GM18873 (cell line): ENCODE results near the gene ZNF503.
"Not testable (repeated sequence)": the region's sequence is repeated elsewhere in the genome, so short reads cannot be mapped to it uniquely, and the experiment has no call there.

Experiments
- ATAC-seq: cut with Tn5 transposase; IDR thresholded peaks from one replicate; pipeline ENCODE4 v1.9.1; 2021; ENCODE audit warnings: mild to moderate bottlenecking, moderate library complexity, moderate number of reproducible peaks; ENCODE audit not compliant: unreplicated experiment, low FRiP score

The ZNF503 gene

GRCh38 chr10:75396631-75397495 lies 4.7 kb downstream of the ZNF503 start:
- ATAC-seq: no peak

- no peak for ATAC-seq
Observed at GRCh38 chr10:75395932-75396630, 5.5 kb downstream of the ZNF503 start.

- ATAC-seq: no peak
Observed at GRCh38 chr10:75395066-75395931, 6.3 kb downstream of the ZNF503 start.

DNA sequence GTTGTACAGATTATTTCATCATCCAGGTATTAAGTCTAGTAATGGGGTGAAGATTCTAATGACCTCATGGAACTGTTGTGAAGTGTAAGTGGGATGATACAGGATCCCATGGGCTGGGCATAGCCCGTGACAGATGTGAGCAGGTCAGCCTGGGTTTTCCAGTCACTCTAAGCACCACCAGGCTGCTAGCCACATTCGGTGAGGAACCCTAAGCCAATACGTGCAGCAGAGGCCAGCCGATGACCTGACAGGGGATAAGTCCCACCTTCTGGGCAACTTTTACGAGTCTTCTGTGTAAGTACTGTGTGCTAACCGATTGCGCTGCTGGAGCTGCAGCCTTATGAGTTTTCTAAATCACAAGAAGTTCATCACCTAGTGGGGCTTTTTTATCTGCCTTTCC lies 7.3 kb downstream of the ZNF503 start:
- no peak for ATAC-seq

- ATAC-seq: no peak
Observed at GRCh38 chr10:75392744-75393143, 8.8 kb downstream of the ZNF503 start.

GRCh38 chr10:75392271-75392670 lies 9.3 kb downstream of the ZNF503 start:
- no peak for ATAC-seq

- no peak for ATAC-seq
Observed at GRCh38 chr10:75390178-75390577, 11.4 kb downstream of the ZNF503 start.

DNA sequence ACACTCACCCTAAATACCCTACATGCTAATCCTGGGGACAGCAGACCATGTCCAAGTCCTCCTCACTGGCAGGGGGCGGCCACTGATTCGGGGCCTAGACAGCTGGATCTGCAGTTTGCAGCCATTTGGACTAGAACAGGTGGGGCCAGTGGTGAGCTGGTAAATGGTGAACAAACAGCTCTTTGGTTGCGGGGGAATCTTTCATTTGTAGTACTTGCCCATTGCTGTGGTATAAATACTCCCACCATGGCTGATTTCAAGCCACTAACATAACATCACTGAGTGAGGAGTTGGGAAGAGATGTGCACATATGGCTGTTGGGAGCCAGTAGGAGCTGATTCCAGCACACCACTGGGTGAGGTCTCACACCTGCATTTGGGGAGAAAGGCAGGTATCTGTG lies 13.5 kb downstream of the ZNF503 start:
- no peak for ATAC-seq

DNA sequence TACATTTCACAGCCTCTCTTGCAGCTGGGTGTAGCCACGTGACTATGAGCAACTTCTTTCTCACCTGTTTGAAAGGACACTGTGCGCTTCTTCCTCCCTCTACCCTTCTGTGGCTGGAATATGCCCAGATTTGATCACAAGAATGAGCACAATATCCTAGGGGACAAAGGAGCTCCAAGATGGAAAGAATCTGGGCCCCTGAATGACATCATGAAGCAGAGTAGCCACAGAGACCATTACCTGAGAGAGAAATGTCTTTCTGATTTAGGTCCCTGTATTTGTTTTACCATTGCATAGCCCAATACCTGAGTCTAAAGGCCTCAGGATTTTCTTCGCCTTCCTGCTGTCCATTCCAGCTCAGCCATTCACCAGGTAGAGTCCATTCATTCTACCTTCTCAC lies 15.4 kb downstream of the ZNF503 start:
- no peak for ATAC-seq

- ATAC-seq: no peak
Observed at GRCh38 chr10:75379817-75380216, 21.7 kb downstream of the ZNF503 start.

GRCh38 chr10:75379212-75379724 lies 22.3 kb downstream of the ZNF503 start:
- no peak for ATAC-seq

DNA sequence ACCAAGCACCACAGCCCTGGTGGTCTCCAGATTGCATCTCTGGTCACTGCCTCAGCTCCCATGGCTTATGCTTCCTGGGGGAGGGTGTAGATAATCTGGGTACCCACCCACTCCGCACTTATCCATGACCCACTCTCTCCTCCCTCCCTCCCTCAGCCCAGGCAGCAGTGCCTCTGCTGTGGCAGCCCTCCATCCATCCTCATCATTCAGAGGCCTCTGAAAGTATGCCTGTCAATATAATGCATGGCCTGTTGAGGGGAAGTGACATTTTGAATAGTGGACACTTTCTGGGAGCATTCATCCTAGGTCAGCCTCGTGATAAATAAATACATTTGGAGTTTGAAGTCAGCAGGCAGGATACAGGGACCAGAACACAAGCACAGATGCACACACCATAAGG lies 23.2 kb downstream of the ZNF503 start:
- ATAC-seq: no peak

DNA sequence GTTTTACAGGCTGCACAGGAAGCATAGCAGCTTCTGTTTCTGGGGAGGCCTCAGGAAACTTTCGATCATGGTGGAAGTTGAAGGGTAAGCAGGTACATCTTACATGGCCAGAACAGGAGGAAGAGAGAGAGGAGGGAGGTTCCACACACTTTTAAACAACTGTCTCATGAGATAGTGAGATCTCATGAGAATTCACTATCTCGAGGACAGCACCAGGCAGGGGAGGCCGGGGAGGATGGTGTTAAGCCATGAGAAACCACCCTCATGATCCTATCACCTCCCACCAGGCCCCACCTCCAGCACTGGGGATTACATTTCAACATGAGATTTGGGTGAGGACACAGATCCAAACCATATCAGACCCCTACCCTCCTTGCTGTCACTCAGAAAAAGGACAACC lies 23.7 kb downstream of the ZNF503 start:
- ATAC-seq: no peak

GRCh38 chr10:75375838-75376237 lies 25.7 kb downstream of the ZNF503 start:
- ATAC-seq: no peak

DNA sequence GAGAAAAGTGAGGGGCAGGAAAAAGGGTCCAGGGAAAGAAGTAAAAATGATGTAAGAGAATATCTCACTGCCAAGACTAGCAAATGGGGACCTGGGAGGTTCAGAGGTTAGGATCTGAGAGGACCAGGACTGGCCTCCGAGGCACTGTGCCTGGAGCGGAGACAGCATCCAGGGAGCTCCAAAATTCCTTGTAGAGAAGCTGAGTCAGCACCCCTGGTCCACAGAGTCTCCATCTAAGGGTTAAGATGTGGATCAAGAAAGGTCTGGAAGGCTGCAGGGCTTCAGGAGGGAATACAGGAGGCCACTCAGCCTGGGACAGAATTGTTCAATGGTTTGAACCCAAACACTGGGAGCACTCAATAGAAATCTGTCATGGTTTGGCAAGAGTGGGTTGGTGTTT lies 30.6 kb downstream of the ZNF503 start:
- no peak for ATAC-seq

DNA sequence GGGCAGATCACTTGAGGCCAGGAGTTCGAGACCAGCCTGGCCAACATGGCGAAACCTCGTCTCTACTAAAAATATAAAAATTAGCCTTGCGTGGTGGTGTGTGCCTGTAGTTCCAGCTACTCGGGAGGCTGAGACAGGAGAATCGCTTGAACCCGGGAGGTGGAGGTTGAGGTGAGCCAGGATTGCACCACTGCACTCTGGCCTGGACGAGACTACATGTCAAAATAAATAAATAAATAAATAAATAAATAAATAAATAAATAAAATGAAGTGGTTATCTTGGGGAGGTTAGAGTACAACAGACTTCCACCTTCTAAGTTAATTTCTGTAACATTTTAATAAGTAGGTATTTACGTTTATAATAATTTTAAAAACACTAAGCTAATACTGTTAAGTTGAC lies 31.7 kb downstream of the ZNF503 start:
- not testable (repeated sequence) for ATAC-seq

GRCh38 chr10:75367901-75368300 lies 33.7 kb downstream of the ZNF503 start:
- no peak for ATAC-seq

DNA sequence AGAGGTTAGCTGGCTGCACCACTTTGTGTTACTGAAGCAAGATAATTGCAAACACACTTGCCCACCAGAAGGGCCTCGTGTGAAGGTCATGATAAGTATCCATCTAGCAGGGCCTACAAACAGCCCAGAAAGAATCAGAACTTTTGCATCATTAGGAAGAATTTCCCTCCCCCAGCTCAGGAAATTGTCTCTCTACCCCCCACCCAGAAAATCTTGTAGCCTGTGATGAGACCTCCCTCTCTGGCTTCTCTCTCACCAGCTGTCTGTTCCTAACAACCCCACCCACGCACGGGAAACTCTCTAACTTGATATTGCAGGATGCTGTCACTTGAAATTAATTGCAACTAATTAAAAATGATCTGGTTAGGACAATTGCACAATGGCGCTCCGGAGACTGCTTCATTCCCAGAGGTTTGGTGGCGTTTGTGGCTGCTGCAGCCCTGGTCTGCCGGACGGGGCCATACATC lies 34.5 kb downstream of the ZNF503 start:
- no peak for ATAC-seq

GRCh38 chr10:75363431-75363830 lies 38.1 kb downstream of the ZNF503 start:
- ATAC-seq: no peak

DNA sequence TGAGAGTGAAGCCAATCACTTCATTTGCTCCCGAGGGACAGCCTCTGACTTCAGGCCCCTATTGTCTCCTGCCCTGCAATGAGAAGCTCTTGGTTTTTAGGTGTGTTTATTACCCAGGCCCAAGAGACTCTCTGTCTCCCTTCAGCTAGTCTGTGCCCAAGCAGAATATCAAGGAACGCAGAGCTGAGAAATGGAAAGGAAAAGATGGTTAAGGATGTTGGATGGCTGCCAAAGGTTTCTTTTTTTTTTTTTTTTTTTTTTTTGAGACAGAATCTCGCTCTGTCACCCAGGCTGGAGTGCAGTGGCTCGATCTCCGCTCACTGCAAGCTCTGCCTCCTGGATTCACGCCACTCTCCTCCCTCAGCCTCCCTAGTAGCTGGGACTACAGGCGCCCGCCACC lies 41.7 kb downstream of the ZNF503 start:
- ATAC-seq: not testable (repeated sequence)
